Measurements from ENCODE around the gene FER1L5.

- no peak for TF ChIP-seq RFX5 (IDR thresholded peaks at IDR 0.05; ENCODE audit: low read length)
- no peak for TF ChIP-seq CTCF (IDR thresholded peaks at IDR 0.05)
- no peak for TF ChIP-seq RAD21 (IDR thresholded peaks at IDR 0.05; ENCODE audit: low read length)
- TF ChIP-seq MAX (IDR thresholded peaks at IDR 0.05; ENCODE audit: low read depth) = no peak
- no peak for TF ChIP-seq PBX3 (IDR thresholded peaks at IDR 0.05)
- no peak for TF ChIP-seq USF2 (IDR thresholded peaks at IDR 0.05; ENCODE audit: borderline replicate concordance, low read depth, low read length)
Measured at GRCh38 chr2:96669539-96670215, 27.1 kb downstream of the FER1L5 start.
